Measurements from ENCODE around the gene ZC3HAV1. TPM values are rescaled to one million over a fixed set of nuclear protein-coding genes. Genes with fewer than 3 reads are reported as not detected.
"Not testable (repeated sequence)": the region's sequence is repeated elsewhere in the genome, so short reads cannot be mapped to it uniquely, and the experiment has no call there.

Gene ZC3HAV1
- total RNA-seq, 2 experiments from 2014 or later, result 117 to 118 TPM

GRCh38 chr7:139059905-139060304 is 49.6 kb downstream of the ZC3HAV1 start:
- H3K9me3 Mint-ChIP-seq, result no peaks in the 10 kb centered on the region
- H3K27ac Mint-ChIP-seq, result peak overlapping the region; percentile 67
- H3K4me3 Mint-ChIP-seq, result no peak overlapping the region
- H3K4me1 Mint-ChIP-seq, result peaks cover 41% of the 10 kb centered on the region
- no peak for DNase-seq
- no peaks in the 10 kb centered on the region for H3K27me3 Mint-ChIP-seq
- peaks cover 43% of the 10 kb centered on the region for H3K36me3 Mint-ChIP-seq

- DNase-seq, result no peak
- Mint-ChIP-seq H3K4me1 (peaks cover 48% of the 10 kb centered on the region), H3K9me3 (no peaks in the 10 kb centered on the region), H3K27me3 (no peaks in the 10 kb centered on the region), H3K36me3 (peaks cover 48% of the 10 kb centered on the region), H3K27ac (peak overlapping the region; percentile 76), H3K4me3 (no peak overlapping the region)
Observed at GRCh38 chr7:139058943-139059342, 50.6 kb downstream of the ZC3HAV1 start.

- DNase-seq, result no peak
- Mint-ChIP-seq H3K27me3 (no peaks in the 10 kb centered on the region), H3K4me3 (no peak overlapping the region), H3K36me3 (peaks cover 42% of the 10 kb centered on the region), H3K9me3 (no peaks in the 10 kb centered on the region), H3K4me1 (peaks cover 28% of the 10 kb centered on the region), H3K27ac (peak overlapping the region; percentile 52)
Observed at GRCh38 chr7:139055674-139056073, 53.8 kb downstream of the ZC3HAV1 start.

GRCh38 chr7:139054656-139055055 is 54.9 kb downstream of the ZC3HAV1 start:
- H3K4me3 Mint-ChIP-seq, H3K9me3 Mint-ChIP-seq, H3K27me3 Mint-ChIP-seq, DNase-seq: not testable (repeated sequence)
- H3K27ac Mint-ChIP-seq, result peak overlapping the region; percentile 45
- H3K4me1 Mint-ChIP-seq, result peaks cover 25% of the 10 kb centered on the region
- H3K36me3 Mint-ChIP-seq, result peaks cover 42% of the 10 kb centered on the region

GRCh38 chr7:139054101-139054500 is 55.4 kb downstream of the ZC3HAV1 start:
- peaks cover 26% of the 10 kb centered on the region for H3K4me1 Mint-ChIP-seq
- DNase-seq, result no peak
- no peaks in the 10 kb centered on the region for H3K9me3 Mint-ChIP-seq
- peak overlapping the region; percentile 45 for H3K27ac Mint-ChIP-seq
- no peaks in the 10 kb centered on the region for H3K27me3 Mint-ChIP-seq
- H3K4me3 Mint-ChIP-seq, result no peak overlapping the region
- H3K36me3 Mint-ChIP-seq, result peaks cover 44% of the 10 kb centered on the region

- H3K9me3 Mint-ChIP-seq, result no peaks in the 10 kb centered on the region
- no peaks in the 10 kb centered on the region for H3K27me3 Mint-ChIP-seq
- H3K36me3 Mint-ChIP-seq, result peaks cover 46% of the 10 kb centered on the region
- H3K27ac Mint-ChIP-seq, result no peak overlapping the region
- DNase-seq, result no peak
- H3K4me3 Mint-ChIP-seq, result no peak overlapping the region
- peaks cover 31% of the 10 kb centered on the region for H3K4me1 Mint-ChIP-seq
Observed at GRCh38 chr7:139051655-139052054, 57.9 kb downstream of the ZC3HAV1 start.

GRCh38 chr7:139049936-139050335 is 59.6 kb downstream of the ZC3HAV1 start:
- H3K4me3 Mint-ChIP-seq, result no peak overlapping the region
- H3K4me1 Mint-ChIP-seq, result peaks cover 34% of the 10 kb centered on the region

GRCh38 chr7:139049111-139049510 is 60.4 kb downstream of the ZC3HAV1 start:
- peaks cover 3% of the 10 kb centered on the region for H3K9me3 Mint-ChIP-seq
- H3K36me3 Mint-ChIP-seq, result peaks cover 63% of the 10 kb centered on the region
- H3K4me3 Mint-ChIP-seq, result no peak overlapping the region
- peak overlapping the region; percentile 30 for H3K27ac Mint-ChIP-seq
- no peak for DNase-seq
- no peaks in the 10 kb centered on the region for H3K27me3 Mint-ChIP-seq
- H3K4me1 Mint-ChIP-seq, result peaks cover 35% of the 10 kb centered on the region

More at GRCh38 chr7:139049936-139050335, 59.6 kb downstream of the ZC3HAV1 start:
- no peak for DNase-seq
- Mint-ChIP-seq H3K27me3 (no peaks in the 10 kb centered on the region), H3K27ac (peak overlapping the region; percentile 79), H3K9me3 (peaks cover 2% of the 10 kb centered on the region), H3K36me3 (peaks cover 61% of the 10 kb centered on the region)

- Mint-ChIP-seq H3K27me3 (no peaks in the 10 kb centered on the region), H3K4me1 (peaks cover 41% of the 10 kb centered on the region), H3K4me3 (no peak overlapping the region), H3K36me3 (peaks cover 67% of the 10 kb centered on the region), H3K27ac (peak overlapping the region; percentile 46), H3K9me3 (peaks cover 4% of the 10 kb centered on the region)
- no peak for DNase-seq
Observed at GRCh38 chr7:139047970-139048369, 61.5 kb downstream of the ZC3HAV1 start.

GRCh38 chr7:139046143-139046542 is 63.4 kb downstream of the ZC3HAV1 start:
- Mint-ChIP-seq H3K27me3 (no peaks in the 10 kb centered on the region), H3K36me3 (peaks cover 63% of the 10 kb centered on the region), H3K4me1 (peaks cover 47% of the 10 kb centered on the region), H3K27ac (no peak overlapping the region), H3K4me3 (no peak overlapping the region), H3K9me3 (peaks cover 4% of the 10 kb centered on the region)
- no peak for DNase-seq

- Mint-ChIP-seq H3K9me3 (peaks cover 4% of the 10 kb centered on the region), H3K4me3 (no peak overlapping the region), H3K36me3 (peaks cover 56% of the 10 kb centered on the region), H3K27me3 (no peaks in the 10 kb centered on the region), H3K27ac (peak overlapping the region; percentile 75), H3K4me1 (peaks cover 45% of the 10 kb centered on the region)
- no peak for DNase-seq
Observed at GRCh38 chr7:139044813-139045794, 64.4 kb downstream of the ZC3HAV1 start.

GRCh38 chr7:139043823-139044812 is 65.4 kb downstream of the ZC3HAV1 start:
- peaks cover 41% of the 10 kb centered on the region for H3K4me1 Mint-ChIP-seq
- H3K4me3 Mint-ChIP-seq, result no peak overlapping the region
- peaks cover 4% of the 10 kb centered on the region for H3K9me3 Mint-ChIP-seq
- peak; percentile 60 for DNase-seq
- H3K27me3 Mint-ChIP-seq, result no peaks in the 10 kb centered on the region
- peak overlapping the region; percentile 75 for H3K27ac Mint-ChIP-seq
- peaks cover 49% of the 10 kb centered on the region for H3K36me3 Mint-ChIP-seq

GRCh38 chr7:139041378-139042085 is 68.0 kb downstream of the ZC3HAV1 start:
- Mint-ChIP-seq H3K4me1 (peaks cover 29% of the 10 kb centered on the region), H3K27ac (peak overlapping the region; percentile 30), H3K9me3 (peaks cover 4% of the 10 kb centered on the region), H3K27me3 (no peaks in the 10 kb centered on the region), H3K36me3 (peaks cover 32% of the 10 kb centered on the region), H3K4me3 (no peak overlapping the region)
- DNase-seq, result no peak

GRCh38 chr7:139038691-139039090 is 70.8 kb downstream of the ZC3HAV1 start:
- no peaks in the 10 kb centered on the region for H3K27me3 Mint-ChIP-seq
- H3K4me3 Mint-ChIP-seq, result no peak overlapping the region
- no peak overlapping the region for H3K27ac Mint-ChIP-seq
- peaks cover 20% of the 10 kb centered on the region for H3K4me1 Mint-ChIP-seq
- H3K36me3 Mint-ChIP-seq, result peaks cover 22% of the 10 kb centered on the region
- no peak for DNase-seq
- no peaks in the 10 kb centered on the region for H3K9me3 Mint-ChIP-seq
